Measurements from ENCODE around the gene FAM241B. TPM values are rescaled to one million over a fixed set of nuclear protein-coding genes. Genes with fewer than 3 reads are reported as not detected.

The FAM241B gene
- total RNA-seq, 1 donor from 2014 or later: not detected

DNA sequence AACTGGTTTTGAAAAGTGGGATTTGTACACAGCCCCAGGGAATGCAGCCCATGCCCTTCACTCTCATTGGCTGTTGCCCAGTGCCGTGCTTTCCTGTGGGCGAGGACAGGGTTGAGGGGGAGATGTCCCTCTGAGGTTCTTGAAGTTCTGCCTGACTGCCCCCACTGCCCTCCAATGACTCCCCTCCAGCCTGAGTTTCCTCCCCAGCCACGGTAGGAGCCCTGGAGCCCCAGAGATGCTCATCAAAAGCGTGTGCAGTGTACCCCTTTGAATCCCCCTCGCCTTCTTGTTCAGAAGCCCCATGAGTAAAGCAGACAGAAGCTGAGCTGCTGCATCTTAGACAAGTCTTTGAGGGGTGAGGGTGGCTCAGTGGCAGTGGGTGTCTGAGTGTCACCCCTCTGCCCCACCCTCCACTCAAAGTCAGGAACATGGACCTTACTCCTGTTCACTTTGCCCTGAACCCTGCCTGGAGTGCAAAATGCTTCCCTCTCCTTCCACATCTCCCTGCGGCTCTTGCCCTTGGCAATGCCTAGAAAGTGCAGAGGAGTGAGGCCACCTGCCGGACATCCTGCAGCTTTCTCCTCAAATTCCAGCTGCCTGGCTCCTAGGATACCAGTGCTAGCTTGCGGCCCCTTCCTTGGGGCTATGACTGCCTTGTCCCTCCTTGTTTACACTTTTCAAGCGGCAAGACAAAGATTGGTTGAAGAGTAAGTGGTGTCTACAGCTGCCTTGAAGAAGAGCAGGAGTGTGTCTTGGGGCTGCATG is 19.9 kb downstream of the FAM241B start:
- no peak for DNase-seq

DNA sequence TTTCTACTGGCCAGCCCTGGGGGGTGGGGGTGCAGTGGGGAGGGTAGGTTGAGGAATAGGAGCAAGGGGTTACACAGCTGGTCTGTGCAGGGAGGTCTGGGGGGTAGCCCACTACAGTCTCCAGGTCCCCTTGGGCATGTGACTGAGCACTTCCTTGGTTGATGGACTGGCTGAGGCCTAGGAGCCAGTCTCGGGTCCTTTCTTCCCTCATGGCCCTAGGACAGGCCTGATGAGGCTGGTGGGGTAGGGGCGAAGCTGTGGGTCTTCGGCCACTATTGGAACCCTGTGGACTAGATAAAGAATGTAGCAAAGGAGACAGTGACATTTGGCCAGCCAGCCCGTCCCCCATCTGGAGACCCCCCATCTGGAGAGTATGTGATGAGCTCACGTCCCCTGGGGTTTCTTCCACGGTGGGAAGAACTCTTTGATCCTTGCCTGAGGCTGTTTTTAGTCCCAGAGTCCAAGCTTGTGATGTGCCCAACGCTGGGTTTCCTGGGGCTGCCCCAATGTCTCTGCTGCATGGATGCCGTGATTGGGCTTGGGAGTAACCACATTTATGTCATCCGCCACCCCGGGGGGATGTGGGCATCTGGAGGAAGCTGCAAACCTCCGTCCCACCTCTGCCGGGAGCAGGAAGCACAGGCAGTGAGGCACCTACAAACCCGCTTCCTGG is 20.7 kb downstream of the FAM241B start:
- no peak for DNase-seq

- DNase-seq: no peak
Observed at GRCh38 chr10:69651362-69651761, 21.3 kb downstream of the FAM241B start.

DNA sequence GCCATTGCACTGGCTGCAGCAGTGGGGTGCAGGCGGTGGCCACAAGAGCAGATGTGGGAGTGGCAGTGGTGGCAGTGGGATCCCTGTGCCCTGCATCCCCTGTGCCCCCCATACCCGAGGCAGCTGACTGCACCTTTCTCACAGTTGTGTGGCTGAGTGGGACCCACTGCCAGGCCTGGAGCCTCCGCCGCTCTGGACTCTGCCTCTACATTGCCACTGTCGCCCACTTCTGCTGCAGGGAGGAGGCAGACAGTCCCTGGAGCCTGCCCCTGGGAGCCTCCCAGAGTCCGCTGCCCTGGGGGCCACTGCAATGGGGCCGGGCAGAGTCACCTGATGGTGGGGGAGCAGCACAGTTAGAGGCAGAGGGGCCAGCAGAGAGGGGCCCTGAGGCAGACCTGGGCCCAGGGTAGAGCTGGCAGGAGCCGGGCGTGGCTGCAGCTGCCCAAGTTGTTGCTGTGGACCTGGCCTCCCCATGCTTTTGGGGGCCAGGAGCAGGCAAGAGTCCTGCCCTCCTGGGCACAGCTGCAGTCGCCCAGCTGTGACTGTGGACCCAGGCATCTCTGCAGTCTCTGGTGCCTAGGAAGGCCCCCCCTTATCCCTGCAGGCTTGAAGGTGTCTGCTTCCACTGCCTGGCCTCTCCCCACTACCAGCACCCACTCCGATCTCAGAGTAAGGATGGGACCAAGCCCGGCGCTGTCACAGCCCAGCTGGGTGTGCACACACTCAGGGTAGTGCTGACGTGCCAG is 22.2 kb downstream of the FAM241B start:
- no peak for DNase-seq

DNA sequence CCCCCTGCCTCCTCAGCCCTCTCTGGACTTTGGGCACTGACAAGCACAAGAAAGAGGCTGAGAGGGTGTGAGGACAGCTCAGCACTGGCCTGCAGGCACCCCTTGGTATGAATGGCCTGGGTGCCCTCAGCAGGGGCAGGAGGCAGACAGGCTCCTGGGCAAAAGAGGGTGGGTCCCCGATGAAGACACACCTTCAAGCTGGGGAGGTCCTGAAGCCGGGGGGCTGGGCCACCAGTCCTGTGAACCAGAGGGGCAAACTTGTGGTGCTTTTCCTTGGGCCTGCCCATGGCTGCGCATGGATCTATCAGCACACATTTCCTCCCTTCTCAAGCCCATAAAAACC is 22.8 kb downstream of the FAM241B start:
- no peak for DNase-seq

GRCh38 chr10:69653561-69653960 is 23.5 kb downstream of the FAM241B start:
- DNase-seq: no peak

DNA sequence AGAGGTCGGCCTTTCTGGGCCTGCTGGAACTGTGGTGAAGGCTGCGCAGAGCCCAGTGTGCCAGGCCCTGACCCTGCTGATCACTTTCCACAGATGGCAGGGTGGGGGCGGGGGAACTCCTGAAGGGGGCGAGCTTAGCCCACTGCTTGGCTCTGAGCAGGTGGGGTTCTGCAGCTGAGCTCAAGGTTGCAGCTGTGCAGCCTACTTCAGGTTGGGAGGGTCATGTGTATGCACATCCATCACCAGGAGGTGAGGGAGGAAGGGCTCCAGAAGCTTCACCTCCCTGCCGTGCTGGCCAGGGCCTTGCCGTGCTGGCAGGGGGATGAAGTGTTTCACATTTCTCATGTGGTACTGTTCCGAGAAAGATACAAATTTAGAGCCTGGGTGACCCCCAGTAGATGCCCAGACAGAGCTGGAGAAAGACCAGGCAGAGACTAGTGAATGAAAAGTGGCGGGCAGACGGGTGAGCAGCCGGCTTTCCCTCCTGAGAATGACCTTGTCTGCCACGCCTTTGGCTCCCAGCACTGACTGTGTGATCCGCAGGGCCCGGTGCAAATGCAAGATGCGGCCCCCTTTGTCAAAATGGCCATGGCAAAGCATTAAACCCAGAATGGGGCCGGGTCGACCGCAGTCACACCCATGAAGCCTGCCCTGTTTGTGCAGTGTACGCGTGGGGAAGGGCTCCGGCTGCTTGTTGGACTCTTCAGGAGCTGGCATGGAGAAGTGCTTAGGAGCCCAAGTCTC is 25.2 kb downstream of the FAM241B start:
- DNase-seq: no peak

GRCh38 chr10:69655868-69656555 is 26.0 kb downstream of the FAM241B start:
- DNase-seq: no peak

GRCh38 chr10:69656742-69657269 is 26.8 kb downstream of the FAM241B start:
- no peak for DNase-seq

DNA sequence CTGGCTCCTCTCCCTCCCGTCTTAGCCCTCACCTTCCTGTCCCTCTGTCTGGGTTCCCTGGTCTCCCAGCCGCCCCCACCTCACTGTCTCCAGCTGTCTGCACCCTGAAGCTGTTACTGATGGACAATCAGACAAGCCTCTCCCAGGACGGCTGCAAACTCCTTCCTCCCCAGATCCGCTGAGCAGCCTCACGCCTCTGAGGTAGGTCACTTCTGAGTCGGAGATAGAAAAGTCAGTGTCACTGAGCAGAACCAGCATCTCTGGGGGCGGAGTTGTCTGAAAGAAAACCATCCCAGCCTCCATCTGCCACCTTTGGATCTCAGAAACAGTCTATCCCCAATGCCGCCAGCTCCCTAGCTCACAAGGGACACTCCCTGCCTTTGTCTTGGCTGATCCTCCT is 27.4 kb downstream of the FAM241B start:
- DNase-seq: no peak

DNA sequence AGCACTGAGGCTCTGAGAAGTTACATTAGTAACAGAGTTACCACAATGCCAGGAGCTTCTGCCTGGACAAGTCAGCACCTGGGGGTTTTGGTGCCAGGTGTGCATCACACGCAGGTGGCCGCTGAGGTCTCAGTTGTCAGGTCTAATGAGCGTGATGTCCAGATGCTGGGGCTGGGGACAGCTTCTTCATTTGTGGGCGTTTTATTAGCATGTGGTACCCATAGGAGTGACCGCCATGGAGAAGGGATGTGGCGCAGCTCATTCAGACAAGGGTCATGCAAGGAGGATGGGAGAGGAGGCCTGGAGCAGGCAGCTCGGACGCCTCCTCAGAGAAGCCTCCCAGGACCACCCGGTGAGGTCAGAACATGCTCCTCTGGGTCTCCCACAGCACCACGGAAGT is 27.8 kb downstream of the FAM241B start:
- no peak for DNase-seq

- no peak for DNase-seq
Observed at GRCh38 chr10:69659241-69660038, 29.4 kb downstream of the FAM241B start.

DNA sequence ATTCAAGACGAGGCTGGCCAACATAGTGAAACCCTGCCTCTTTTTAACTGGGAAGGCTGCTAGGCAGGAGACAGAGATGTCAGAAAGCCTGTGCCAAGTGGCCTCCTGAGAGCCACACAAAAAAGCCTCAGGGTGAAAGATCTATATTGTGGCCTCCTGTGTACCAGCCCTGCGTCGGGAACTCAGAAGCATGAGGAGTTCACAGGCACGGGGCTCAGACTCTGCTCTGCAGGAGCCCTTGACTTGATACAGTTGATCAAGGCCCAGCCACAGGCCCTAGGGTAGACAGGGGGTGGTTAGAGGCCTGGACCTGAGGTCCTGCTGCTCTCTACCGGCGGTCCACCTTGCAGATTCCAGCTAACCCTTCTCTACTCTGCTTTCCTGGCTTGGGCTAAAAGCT is 30.2 kb downstream of the FAM241B start:
- DNase-seq: no peak

GRCh38 chr10:69661414-69662172 is 31.5 kb downstream of the FAM241B start:
- DNase-seq: no peak

DNA sequence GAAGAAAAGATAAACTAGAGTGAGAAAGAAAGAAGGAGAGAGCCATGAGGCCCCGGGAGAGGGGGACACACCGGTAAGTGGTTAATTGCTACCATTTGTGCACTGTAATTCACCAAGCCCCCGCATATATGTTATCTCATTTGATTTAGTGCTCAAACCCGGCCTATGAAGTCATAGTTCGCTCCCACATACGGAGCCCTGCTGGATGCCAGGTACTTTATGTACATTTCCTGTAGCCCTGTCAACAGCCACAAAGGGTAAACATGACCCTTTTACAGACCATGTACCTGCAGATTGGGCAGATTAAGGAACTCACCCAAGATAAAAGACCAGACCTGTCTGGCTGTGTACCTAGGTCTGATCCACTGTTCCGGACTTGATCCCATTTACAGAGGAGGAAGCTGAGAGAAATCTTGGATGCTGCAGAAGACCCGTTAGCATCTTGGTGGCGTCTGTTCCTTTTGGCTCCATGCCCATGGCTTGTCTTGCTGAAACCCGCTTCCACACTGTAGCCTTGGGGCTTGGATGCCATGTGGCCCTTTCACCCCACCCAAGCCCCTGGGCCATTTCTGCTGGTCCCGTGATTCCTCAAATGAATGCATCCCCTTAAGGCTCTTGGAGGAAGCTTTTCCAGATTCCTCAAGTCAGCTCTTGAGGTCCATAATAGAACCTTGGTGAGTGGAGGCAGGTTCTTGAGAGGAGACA is 32.3 kb downstream of the FAM241B start:
- DNase-seq: no peak

DNA sequence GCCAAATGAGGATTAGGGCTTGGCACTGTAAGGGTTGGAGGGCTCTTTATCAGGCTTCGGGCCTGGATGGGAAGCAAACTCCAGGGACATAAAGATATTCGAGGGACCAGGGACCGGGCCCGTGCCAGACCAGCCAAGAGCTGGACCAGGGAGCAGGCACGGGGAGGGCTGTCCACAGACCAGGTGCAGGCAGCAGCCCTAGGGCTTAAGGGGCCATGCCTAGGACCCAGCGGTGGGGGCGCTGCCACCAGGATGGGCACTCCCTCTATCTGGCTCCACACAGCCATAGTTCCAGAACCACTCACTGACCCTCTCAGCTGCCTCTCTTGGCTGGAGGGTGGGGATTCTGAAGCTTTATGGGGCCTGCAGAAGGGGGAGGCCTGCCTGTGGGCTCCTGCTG is 32.9 kb downstream of the FAM241B start:
- no peak for DNase-seq

GRCh38 chr10:69663369-69663947 is 33.4 kb downstream of the FAM241B start:
- DNase-seq: no peak

DNA sequence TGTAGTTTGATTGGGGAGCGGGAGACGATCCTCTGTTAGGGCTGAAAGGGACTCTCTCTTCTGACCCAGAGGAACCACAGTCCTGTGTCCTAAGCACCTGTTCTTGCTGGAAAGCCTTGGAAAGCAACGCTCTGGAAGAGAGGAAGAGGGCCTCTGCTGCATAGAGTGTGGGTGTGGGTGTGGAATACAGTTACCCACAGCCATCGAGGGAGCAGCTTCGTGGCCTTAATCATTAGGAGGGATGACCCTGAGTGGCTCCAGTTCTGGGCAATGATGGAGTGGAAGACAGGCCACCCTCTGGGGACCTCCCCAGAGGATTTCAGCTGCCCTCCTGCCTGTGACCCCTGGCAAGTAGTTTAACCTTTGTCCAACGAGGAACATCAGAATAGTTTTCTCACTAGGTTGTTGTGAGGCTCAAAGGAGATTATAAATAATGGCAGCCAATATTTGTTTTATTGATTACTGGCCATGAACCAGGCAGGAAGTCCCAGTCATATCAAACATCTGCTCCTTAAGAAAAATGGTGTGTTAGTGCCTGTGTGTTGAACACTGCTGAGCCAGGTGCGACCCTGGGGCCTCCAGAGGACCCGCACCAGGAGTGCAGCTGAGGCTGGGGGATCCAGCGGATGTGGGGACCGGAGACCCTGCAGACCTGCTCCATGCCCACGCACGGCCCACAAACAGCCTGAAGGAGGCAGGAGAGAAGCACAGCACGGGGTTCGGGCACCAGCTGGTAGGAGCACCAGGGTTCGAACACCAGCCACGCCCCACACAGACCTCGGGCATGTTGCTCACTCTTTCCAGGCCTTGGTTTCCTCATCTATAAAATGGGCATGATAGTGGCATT is 35.6 kb downstream of the FAM241B start:
- DNase-seq: no peak

DNA sequence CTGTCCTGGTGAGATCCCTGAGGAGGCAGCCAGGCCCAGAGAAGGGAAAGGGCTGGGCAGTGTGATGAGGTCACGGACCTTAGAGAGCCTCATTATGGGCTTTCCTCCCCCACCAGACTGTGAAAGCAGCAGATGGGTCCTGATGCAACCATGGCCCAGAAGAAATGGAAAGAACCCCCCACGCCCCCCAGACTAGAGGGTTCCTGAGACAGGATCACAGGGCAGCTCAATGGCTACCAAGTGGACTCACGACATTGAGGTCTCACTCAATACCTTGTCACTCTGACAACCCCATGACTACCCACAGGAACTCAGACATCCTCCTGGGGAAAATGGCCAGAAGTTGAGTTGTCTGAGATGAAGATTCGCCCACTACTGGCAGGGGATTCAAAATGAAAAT is 36.7 kb downstream of the FAM241B start:
- no peak for DNase-seq
